ENCODE measurements around the gene ZCCHC4.

ZCCHC4 gene

GRCh38 chr4:25410820-25411529 is 98.4 kb downstream of the ZCCHC4 start:
- TF ChIP-seq CTCF (IDR thresholded peaks at IDR 0.05) = no peak
- no peak for DNase-seq (ENCODE audit: low spot score)
- Histone ChIP-seq H3K27ac (no peak overlapping the region), H3K4me3 (no peak overlapping the region)

- TF ChIP-seq CTCF (IDR thresholded peaks at IDR 0.05) = no peak
- no peak for DNase-seq (ENCODE audit: low spot score)
- no peak overlapping the region for H3K27ac ChIP-seq
- H3K4me3 ChIP-seq = no peak overlapping the region
Observed at GRCh38 chr4:25413261-25413660, 100.7 kb downstream of the ZCCHC4 start.

- no peak for DNase-seq (ENCODE audit: low spot score)
- Histone ChIP-seq H3K4me3 (no peak overlapping the region), H3K27ac (no peak overlapping the region)
- no peak for TF ChIP-seq CTCF (IDR thresholded peaks at IDR 0.05)
Observed at GRCh38 chr4:25417014-25417413, 104.4 kb downstream of the ZCCHC4 start.
